A549 (cell line): ENCODE data around the gene FOXR1. TPM values are rescaled to one million over a fixed set of nuclear protein-coding genes. Genes with fewer than 3 reads are reported as not detected.

Source experiments
- BHLHE40 ChIP-seq: IDR thresholded peaks from 2 replicates; pipeline ENCODE4 v1.6.1; 2012; ENCODE audit warnings: low read depth, low read length, inconsistent platforms
- CBX2 ChIP-seq: fragments of 200-600 bp; sonication (generic); IDR thresholded peaks from 2 replicates; pipeline ENCODE4 v1.6.1; 2016; ENCODE audit warnings: low read depth, mild to moderate bottlenecking, borderline replicate concordance
- CBX8 ChIP-seq: fragments of 200-600 bp; sonication (generic); IDR thresholded peaks from 2 replicates; pipeline ENCODE4 v1.6.1; 2016
- CHD2 ChIP-seq: fragments of 150-350 bp; IDR thresholded peaks from 2 replicates; pipeline ENCODE4 v1.6.1; 2014; ENCODE audit warnings: low read length; ENCODE audit not compliant: partially characterized antibody
- EHMT2 ChIP-seq: fragments of 200-600 bp; sonication (generic); IDR thresholded peaks from 2 replicates; pipeline ENCODE4 v1.6.1; 2016; ENCODE audit warnings: antibody characterized with exemption, low read depth, mild to moderate bottlenecking, moderate library complexity
- EP300 ChIP-seq, 2 experiments: fragments of >200 bp; sonication (Bioruptor Twin); formaldehyde crosslinking; IDR thresholded peaks; 2 replicates in 1 of 2; 3 replicates in 1 of 2; pipeline ENCODE4 v1.6.1; 2016 to 2017
- FOSB ChIP-seq: fragments of 250-450 bp; sonication (Bioruptor Pico); IDR thresholded peaks from 2 replicates; pipeline ENCODE4 v1.5.0; 2020; ENCODE audit warnings: mild to moderate bottlenecking, moderate library complexity
- FOXS1 ChIP-seq: fragments of 250-450 bp; sonication (Bioruptor Pico); IDR thresholded peaks from 2 replicates; pipeline ENCODE4 v1.5.0; 2020; ENCODE audit warnings: mild to moderate bottlenecking, moderate library complexity
- GATA3 ChIP-seq: IDR thresholded peaks from 2 replicates; pipeline ENCODE4 v1.6.1; 2012; ENCODE audit warnings: borderline replicate concordance
- HDAC2 ChIP-seq: fragments of 200-600 bp; sonication (generic); IDR thresholded peaks from 2 replicates; pipeline ENCODE4 v1.6.1; 2016
- HEYL ChIP-seq: fragments of 250-450 bp; sonication (Bioruptor Pico); IDR thresholded peaks from 2 replicates; pipeline ENCODE4 v1.8.0; 2021; ENCODE audit warnings: mild to moderate bottlenecking, moderate library complexity
- HOXA7 ChIP-seq: fragments of 250-450 bp; sonication (Bioruptor Pico); IDR thresholded peaks from 2 replicates; pipeline ENCODE4 v1.5.0; 2020; ENCODE audit warnings: mild to moderate bottlenecking, moderate library complexity
- HOXB5 ChIP-seq: fragments of 250-450 bp; sonication (Bioruptor Pico); IDR thresholded peaks from 2 replicates; pipeline ENCODE4 v1.5.0; 2020; ENCODE audit warnings: mild to moderate bottlenecking, moderate library complexity
- MAFK ChIP-seq: fragments of 450-650 bp; IDR thresholded peaks from 2 replicates; pipeline ENCODE4 v1.6.1; 2014; ENCODE audit not compliant: partially characterized antibody
- PHF8 ChIP-seq: fragments of 200-600 bp; sonication (generic); IDR thresholded peaks from 2 replicates; pipeline ENCODE4 v1.6.1; 2016; ENCODE audit warnings: low read depth, mild to moderate bottlenecking, antibody characterized with exemption, moderate library complexity, borderline replicate concordance
- RCOR1 ChIP-seq: fragments of 150-350 bp; IDR thresholded peaks from 2 replicates; pipeline ENCODE4 v1.6.1; 2014; ENCODE audit warnings: antibody characterized with exemption, low read length, low read depth
- RFX5 ChIP-seq: fragments of 450-650 bp; IDR thresholded peaks from 2 replicates; pipeline ENCODE4 v1.7.1; 2014; ENCODE audit warnings: antibody characterized with exemption, mild to moderate bottlenecking, moderate library complexity
- SREBF2 ChIP-seq: fragments of 450-650 bp; IDR thresholded peaks from 2 replicates; pipeline ENCODE4 v1.6.1; 2014; ENCODE audit warnings: mild to moderate bottlenecking, moderate library complexity
- ZC3H11A ChIP-seq: fragments of 450-650 bp; IDR thresholded peaks from 2 replicates; pipeline ENCODE4 v1.6.1; 2014; ENCODE audit warnings: antibody characterized with exemption, mild to moderate bottlenecking
- polyA plus RNA-seq, 4 experiments: library from polyadenylated mRNA; depleted of rRNA in 3 of 4; stranded (reverse); fragments of >200 nt; fragmentation: RNase III in 1 of 4; extraction: RNeasy Plus Mini Kit Qiagen cat#74134 plus additional on column Dnase treatment in 1 of 4; gene quantifications; 2 replicates in 3 of 4; 3 replicates in 1 of 4; pipeline ENCODE4 v1.2.3, GENCODE V29; 2011 to 2017
- TF ChIP-seq, protein P1 (sequence below): fragments of >200 bp; sonication (Bioruptor Twin); formaldehyde crosslinking; IDR thresholded peaks from 2 replicates; pipeline ENCODE4 v1.6.1; 2016
- TF ChIP-seq, protein P2 (sequence below): fragments of 250-450 bp; sonication (Bioruptor Pico); IDR thresholded peaks from 2 replicates; pipeline ENCODE4 v1.5.0; 2020; ENCODE audit warnings: low read depth, mild to moderate bottlenecking, moderate library complexity
- TF ChIP-seq, protein P3 (sequence below): fragments of 250-450 bp; sonication (Bioruptor Pico); IDR thresholded peaks from 2 replicates; pipeline ENCODE4 v1.5.0; 2021; ENCODE audit warnings: mild to moderate bottlenecking, moderate library complexity, borderline replicate concordance
- TF ChIP-seq, protein P4 (sequence below): IDR thresholded peaks from 2 replicates; pipeline ENCODE4 v1.6.1; 2012
- TF ChIP-seq, protein P5 (sequence below): fragments of 450-650 bp; IDR thresholded peaks from 2 replicates; pipeline ENCODE4 v1.6.1; 2014; ENCODE audit warnings: antibody characterized with exemption

The FOXR1 gene
- polyA plus RNA-seq, 2 of the 4 experiments (the other 2 are of a cell fraction) = not detected

DNA sequence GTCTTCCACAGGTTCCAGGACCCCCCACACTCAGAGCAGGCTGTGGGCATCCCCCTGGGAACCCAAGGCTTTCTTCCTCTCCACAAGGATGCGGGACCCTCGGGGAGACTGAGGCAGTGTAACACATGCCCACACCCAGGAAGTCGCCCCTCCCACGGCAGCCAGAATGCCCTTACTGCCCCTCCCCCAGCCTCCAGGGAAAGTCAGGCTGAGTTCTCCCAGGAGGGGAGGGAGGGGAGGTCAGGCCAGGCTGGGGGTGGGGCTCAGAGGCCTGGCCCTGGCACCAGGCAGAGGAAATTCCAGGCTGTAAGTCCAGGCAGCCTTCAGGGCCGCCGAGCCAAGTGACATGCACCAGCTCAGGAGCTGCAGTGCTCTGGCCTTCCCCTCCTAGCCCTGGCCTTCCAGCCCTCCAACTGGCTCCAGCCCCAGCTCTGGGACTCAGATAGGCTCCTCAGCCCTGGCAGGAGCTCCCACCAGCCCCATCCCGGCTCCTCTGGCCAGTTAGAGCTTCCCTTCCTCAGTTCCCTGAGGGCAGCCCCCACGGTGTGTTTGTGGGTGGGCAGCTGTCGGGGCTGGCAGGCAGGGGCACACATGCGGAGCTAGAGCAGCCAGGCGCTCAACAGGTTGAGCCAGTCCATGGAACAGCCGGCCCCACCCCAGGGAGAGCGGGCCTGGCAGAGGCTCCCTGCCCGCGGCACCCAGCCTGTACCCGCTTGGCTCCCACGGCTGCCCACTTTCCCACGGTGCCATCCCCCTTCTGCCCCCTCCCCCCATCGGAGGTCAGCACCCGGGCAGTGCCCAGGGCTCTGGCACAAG is 49.4 kb upstream of the FOXR1 start (continued):
- TF ChIP-seq, protein P1, sequence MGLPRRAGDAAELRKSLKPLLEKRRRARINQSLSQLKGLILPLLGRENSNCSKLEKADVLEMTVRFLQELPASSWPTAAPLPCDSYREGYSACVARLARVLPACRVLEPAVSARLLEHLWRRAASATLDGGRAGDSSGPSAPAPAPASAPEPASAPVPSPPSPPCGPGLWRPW = no peak
- peak; percentile 33 for TF ChIP-seq GATA3
- TF ChIP-seq FOXS1 = no peak
- TF ChIP-seq CHD2 = peak; percentile 32
- no peak for TF ChIP-seq EHMT2
- TF ChIP-seq RFX5 = no peak
- no peak for TF ChIP-seq HDAC2
- TF ChIP-seq, protein P2, sequence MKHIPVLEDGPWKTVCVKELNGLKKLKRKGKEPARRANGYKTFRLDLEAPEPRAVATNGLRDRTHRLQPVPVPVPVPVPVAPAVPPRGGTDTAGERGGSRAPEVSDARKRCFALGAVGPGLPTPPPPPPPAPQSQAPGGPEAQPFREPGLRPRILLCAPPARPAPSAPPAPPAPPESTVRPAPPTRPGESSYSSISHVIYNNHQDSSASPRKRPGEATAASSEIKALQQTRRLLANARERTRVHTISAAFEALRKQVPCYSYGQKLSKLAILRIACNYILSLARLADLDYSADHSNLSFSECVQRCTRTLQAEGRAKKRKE = no peak
- no peak for TF ChIP-seq ZC3H11A
- TF ChIP-seq RCOR1 = no peak
- TF ChIP-seq HEYL (CRISPR knock-in tag) = no peak
- TF ChIP-seq HOXA7 (CRISPR knock-in tag) = peak; percentile 81; the same call in 1 of the 2 replicates
- TF ChIP-seq PHF8 = no peak
- TF ChIP-seq, protein P3, sequence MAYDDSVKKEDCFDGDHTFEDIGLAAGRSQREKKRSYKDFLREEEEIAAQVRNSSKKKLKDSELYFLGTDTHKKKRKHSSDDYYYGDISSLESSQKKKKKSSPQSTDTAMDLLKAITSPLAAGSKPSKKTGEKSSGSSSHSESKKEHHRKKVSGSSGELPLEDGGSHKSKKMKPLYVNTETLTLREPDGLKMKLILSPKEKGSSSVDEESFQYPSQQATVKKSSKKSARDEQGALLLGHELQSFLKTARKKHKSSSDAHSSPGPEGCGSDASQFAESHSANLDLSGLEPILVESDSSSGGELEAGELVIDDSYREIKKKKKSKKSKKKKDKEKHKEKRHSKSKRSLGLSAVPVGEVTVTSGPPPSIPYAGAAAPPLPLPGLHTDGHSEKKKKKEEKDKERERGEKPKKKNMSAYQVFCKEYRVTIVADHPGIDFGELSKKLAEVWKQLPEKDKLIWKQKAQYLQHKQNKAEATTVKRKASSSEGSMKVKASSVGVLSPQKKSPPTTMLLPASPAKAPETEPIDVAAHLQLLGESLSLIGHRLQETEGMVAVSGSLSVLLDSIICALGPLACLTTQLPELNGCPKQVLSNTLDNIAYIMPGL (CRISPR knock-in tag) = no peak
- TF ChIP-seq HOXB5 (CRISPR knock-in tag) = 0 out of 2 replicates have a peak, but pooled peaks have one; percentile 33
- TF ChIP-seq BHLHE40 = no peak
- TF ChIP-seq, protein P4, sequence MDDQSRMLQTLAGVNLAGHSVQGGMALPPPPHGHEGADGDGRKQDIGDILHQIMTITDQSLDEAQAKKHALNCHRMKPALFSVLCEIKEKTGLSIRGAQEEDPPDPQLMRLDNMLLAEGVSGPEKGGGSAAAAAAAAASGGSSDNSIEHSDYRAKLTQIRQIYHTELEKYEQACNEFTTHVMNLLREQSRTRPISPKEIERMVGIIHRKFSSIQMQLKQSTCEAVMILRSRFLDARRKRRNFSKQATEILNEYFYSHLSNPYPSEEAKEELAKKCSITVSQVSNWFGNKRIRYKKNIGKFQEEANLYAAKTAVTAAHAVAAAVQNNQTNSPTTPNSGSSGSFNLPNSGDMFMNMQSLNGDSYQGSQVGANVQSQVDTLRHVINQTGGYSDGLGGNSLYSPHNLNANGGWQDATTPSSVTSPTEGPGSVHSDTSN = no peak
- TF ChIP-seq CBX8 = no peak
- TF ChIP-seq, protein P5, sequence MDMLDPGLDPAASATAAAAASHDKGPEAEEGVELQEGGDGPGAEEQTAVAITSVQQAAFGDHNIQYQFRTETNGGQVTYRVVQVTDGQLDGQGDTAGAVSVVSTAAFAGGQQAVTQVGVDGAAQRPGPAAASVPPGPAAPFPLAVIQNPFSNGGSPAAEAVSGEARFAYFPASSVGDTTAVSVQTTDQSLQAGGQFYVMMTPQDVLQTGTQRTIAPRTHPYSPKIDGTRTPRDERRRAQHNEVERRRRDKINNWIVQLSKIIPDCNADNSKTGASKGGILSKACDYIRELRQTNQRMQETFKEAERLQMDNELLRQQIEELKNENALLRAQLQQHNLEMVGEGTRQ = no peak
- TF ChIP-seq CBX2 = no peak
- 0 out of 2 replicates have a peak, but pooled peaks have one; percentile 57 for TF ChIP-seq FOSB (CRISPR knock-in tag)
- TF ChIP-seq EP300 (IDR thresholded peaks at IDR 0.05) = peak in 1 of 2 experiments; percentile 45; a peak in 1 of 5 replicates
- no peak for TF ChIP-seq SREBF2
- no peak for TF ChIP-seq MAFK
